HG02798 (cell line): ENCODE results near the gene NCAPG.
"Not testable (repeated sequence)": the region's sequence is repeated elsewhere in the genome, so short reads cannot be mapped to it uniquely, and the experiment has no call there.

Source experiments
- ATAC-seq: cut with Tn5 transposase; IDR thresholded peaks from one replicate; pipeline ENCODE4 v1.9.1; 2021; ENCODE audit warnings: mild to moderate bottlenecking; ENCODE audit not compliant: unreplicated experiment, poor library complexity

Gene NCAPG

GRCh38 chr4:17788956-17789355 lies 21.8 kb upstream of the NCAPG start:
- ATAC-seq = no peak

DNA sequence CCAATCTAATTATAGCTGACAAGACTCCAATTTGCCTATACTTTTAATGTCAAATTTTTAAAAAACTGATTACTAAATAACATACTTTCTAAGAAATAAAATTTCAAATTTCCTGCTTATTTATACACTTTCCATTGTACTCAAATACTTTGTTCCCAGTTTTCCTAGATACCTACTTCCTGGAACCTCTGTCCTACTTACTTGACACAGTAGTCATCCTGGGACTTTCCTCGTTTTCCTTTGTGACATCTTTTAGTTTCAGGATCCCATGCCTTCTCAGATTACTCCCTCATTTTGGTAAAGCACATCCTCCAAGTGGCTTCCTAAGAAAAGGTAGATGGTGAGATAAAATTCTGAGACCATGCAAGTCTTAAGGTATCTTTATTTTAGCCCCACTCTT lies 16.0 kb upstream of the NCAPG start:
- no peak for ATAC-seq

GRCh38 chr4:17797808-17798207 lies 13.0 kb upstream of the NCAPG start:
- no peak for ATAC-seq

GRCh38 chr4:17805580-17806155 lies 5.1 kb upstream of the NCAPG start:
- no peak for ATAC-seq

DNA sequence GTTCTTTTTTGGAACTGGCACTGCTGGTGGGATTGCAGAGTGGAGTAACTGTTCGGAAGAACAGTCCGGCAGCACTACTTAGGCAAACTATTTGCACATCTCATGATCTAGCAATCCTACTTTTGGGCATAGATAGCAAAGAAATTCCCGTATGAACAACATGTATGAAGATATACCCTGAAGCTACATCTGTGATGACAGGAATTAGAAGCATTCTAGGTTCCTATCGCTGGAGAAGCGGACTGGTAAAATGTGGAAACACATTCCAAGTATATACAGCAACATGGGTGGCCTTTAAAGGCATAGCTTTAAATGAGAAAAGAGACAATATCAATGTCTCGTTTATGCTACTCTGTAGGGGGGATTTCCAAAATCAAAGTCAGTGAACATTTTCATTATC lies 3.3 kb upstream of the NCAPG start:
- ATAC-seq = no peak

DNA sequence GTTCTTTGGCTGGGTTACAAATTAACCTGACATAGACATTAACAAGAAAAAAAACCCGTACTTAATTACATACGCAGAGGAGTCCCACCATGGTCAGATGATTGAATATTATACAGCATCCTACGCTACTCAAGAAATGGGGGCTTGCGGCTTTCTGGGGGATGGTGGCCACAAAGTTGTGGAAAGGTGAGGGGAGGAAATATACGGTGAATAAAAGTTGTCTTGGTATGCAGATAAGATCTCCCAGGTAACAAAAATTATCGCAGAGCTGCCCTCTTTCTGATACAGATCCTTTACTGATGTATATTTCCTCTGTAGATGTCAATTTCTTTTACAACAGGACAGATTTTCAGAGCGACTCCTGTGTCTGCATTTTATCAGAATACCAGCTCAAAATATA lies 1.1 kb upstream of the NCAPG start:
- no peak for ATAC-seq

- peak; percentile 31 for ATAC-seq
Observed at GRCh38 chr4:17811078-17811603, 362 bp downstream of the NCAPG start.

- no peak for ATAC-seq
Observed at GRCh38 chr4:17812125-17812524, 1.3 kb downstream of the NCAPG start.

DNA sequence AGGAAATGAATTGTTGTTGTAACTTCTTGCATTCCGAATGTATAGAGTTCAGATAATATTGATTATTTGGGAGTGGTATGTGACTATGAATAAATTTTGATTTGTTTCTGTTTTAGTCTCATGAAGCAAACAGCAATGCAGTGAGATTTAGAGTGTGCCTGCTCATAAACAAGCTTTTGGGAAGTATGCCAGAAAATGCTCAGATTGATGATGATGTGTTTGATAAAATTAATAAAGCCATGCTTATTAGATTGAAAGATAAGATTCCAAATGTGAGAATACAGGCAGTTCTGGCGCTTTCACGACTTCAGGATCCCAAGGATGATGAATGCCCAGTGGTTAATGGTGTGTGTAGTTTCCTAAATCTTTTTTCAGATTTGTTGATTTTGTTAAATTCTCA lies 2.0 kb downstream of the NCAPG start:
- ATAC-seq = no peak

DNA sequence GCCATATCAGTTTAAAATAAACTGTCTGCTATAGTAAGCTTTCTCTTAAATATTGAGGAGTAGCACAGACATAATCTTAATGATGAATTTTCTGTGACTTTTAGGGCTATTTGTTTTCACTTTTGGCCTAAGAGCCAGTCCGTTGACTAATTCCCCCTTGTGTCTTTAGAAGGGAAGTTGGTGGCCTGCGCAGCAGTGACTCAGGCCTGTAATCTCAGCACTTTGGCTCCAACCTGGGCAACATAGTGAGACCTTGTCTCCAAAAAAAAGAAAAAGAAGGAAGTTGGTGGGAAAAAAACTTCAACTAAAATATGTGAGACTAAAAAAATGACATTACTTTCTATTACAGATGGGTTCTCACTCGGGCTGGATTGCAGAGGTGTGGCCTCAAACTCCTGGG lies 3.4 kb downstream of the NCAPG start:
- ATAC-seq = no peak

DNA sequence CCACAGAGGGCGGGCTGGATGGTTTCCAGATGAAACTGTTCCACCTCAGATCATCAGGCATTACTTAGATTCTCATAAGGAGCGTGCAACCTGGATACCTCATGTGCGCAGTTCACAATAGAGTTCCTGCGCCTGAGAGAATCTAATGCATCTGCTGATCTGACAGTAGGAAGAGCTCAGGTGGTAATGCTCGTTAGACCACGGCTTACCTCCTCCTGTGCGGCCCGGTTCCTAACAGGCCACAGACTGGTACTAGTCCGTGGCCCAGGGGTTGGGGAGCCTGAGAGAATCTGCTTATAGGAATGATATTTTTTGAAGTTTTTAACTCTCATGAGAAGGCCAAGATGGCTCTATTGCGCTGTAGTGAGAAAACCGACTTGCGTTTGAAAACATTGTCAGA lies 5.4 kb downstream of the NCAPG start:
- ATAC-seq = no peak

GRCh38 chr4:17817027-17817426 lies 6.2 kb downstream of the NCAPG start:
- peak; percentile 82 for ATAC-seq

DNA sequence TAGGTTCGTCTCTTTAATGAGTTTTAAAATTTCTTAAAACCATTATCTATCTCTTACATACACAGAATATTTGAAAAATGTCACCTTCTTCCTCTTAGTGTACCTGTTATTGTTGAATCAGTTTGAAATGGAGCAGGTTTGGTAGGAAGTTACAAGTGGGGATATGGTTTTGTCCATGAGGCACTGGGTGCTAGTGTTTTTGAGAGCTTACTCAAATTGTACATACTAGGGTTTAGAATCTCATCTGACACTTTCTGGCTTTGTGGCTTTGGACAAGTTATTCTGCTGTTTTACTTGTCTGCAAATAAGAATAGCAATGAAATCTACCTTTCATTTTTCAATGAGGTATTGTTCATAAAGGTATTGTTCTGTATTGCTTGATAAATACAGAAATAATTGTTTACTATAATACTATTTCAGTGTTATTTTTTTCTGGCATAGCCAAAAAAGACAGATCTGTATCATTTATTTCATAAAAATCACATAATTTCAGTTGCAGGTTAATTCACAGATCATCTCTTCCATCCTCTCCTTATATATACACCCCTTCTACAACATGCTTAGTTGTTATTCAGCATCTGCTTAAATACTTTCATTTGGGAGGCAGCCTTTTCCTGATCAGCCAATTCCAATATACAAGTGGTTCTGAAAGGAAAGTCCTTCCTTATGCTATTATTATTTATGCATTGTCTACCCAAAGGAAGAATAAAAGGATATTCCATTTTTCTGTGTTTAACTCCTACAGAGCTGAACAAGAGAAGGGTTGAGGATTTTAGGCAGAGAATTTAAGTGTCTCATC lies 13.3 kb downstream of the NCAPG start:
- no peak for ATAC-seq

DNA sequence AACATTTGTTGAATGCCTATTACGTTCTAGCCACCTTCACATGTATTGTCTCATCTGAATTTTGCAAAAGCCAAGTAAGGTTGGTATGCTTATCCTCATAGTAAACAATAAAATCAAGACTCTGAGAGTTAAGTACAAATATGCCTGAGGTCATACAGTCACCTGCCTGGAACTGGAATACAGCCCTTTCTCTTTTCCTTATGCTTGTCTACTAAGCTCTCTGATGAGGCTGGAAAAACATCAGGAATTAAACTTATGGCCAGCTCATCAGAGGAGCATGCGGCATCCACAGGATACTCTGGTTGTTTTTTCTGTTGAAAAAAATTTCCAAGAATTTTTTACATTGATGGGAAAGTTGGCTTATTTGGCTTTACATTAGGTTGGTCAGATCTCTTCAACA lies 35.5 kb downstream of the NCAPG start:
- no peak for ATAC-seq

DNA sequence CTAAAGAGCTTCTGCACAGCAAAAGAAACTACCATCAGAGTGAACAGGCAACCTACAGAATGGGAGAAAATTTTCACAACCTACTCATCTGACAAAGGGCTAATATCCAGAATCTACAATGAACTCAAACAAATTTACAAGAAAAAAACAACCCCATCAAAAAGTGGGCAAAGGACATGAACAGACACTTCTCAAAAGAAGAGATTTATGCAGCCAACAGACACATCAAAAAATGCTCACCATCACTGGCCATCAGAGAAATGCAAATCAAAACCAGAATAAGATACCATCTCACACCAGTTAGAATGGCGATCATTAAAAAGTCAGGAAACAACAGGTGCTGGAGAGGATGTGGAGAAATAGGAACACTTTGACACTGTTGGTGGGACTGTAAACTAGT lies 39.5 kb downstream of the NCAPG start:
- not testable (repeated sequence) for ATAC-seq

DNA sequence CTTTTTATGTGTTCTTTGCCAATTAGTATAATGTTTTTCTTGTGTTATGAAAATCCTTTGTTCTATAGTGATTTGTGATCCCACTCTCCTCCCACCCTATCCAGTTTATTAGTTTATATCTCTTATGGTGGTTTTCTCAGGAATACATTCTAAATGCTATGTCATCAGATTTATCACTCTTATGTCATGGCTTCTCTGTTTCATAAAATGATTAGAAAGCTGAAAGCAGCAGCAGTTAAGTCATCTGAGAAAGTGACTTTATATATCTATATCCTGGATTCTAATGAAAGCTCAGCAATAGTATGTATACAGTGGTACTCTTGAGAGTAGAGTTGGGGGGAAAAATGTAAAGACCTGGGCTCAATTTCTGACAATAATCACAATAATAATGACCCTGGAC lies 41.2 kb downstream of the NCAPG start:
- no peak for ATAC-seq

DNA sequence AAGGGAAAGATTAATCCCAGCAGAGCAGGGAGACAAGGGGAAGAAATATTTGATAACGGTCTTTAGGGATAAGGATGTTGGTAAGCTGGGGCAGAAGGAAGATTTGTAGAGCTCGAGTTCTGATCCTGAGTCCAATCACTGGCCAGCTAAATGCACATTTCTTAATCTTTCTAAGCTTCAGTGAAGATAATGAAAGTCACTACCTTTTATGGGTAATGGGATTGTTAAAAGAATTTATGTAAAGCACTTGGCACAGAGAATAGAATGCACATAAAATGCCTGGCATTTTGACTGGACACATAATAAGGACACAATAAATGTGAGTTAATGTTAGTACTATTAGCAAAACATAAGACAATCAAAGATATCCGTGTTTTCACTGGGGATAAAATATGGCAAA lies 43.3 kb downstream of the NCAPG start:
- no peak for ATAC-seq

DNA sequence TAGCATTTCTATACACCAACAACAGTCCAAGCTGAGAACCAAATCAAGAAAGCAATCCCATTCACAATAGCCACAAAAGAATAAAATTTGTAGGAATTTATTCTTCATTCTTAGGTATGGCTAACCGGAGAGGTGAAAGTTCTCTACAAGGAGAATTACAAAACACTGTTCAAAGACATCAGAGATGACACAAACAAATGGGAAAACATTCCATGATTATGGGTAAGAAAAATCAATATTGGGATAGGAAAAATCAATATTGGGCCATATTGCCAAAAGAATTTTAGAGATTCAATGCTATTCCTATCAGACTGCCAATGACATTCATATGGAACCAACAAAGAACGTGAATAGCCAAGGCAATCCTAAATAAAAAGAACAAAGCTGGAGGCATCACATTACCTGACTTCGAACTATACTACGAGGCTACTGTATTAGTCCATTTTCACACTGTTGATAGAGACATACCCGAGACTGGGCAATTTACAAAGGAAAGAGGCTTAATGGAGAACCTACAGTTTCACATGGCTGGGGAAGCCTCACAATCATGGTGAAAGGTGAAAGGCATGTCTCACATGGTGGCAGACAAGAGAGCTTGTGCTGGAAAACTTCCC lies 49.1 kb downstream of the NCAPG start:
- no peak for ATAC-seq

- not testable (repeated sequence) for ATAC-seq
Observed at GRCh38 chr4:17861906-17862305, 51.1 kb downstream of the NCAPG start.

DNA sequence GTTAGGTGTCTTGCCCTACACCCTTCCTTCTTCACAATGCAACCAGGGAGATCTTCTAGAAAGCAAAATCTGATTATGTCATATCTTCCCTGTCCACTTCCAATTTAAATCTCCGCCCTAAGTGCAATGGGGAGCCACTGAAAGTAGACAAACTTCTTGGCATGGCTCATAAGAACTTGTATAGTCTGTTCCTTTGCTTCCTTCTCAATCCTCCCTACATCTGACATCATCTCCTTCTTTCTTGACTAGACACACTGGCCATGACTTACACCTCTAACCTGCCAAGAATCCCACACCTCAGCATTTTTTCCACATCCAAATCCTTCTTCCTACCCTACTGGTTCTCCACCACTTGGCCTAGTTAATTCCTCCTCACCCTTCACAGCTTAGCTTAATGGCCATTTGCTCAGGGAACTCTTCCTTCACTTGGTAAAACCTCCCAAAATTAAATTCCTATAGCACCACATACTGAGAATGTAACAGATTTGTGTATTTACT lies 55.1 kb downstream of the NCAPG start:
- ATAC-seq = no peak

- no peak for ATAC-seq
Observed at GRCh38 chr4:17866810-17867209, 56.0 kb downstream of the NCAPG start.
